Measurements from ENCODE around the gene AZI2. TPM values are rescaled to one million over a fixed set of nuclear protein-coding genes. Genes with fewer than 3 reads are reported as not detected.
A peak's percentile ranks its signal among the peaks of the same experiment; 100 is the strongest.

AZI2 gene
- polyA plus RNA-seq, 3 donors, result 118 to 134 (median 130) TPM

DNA sequence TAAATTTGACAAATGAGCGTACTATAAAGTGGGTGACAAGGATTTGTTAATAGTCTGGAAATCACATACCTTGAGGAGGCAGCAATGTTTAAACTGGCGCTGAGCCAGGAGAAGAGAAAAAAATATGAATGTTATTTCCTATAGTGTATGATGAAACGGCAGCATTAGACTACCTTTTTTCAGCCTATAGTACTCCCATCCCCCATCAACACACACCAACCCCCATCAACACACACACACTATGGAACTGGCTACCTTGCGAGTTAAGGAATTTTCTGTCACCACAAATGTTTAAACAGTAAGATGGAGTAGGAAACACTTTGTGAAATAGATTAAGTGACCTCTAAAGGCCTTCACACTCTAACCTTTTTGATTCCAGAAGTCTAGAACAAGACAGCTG lies 46.9 kb downstream of the AZI2 start:
- no peak for DNase-seq (ENCODE audit: low read depth in 3 of 3, low spot score in 2 of 3)

GRCh38 chr3:28300345-28300962 lies 48.2 kb downstream of the AZI2 start:
- no peak for DNase-seq (ENCODE audit: low read depth in 3 of 3, low spot score in 2 of 3)

GRCh38 chr3:28299705-28300104 lies 48.9 kb downstream of the AZI2 start:
- DNase-seq (ENCODE audit: low read depth in 3 of 3, low spot score in 2 of 3), result no peak

- DNase-seq (ENCODE audit: low read depth in 3 of 3, low spot score in 2 of 3), result peak in 1 of 3 donors; percentile 8
Observed at GRCh38 chr3:28295898-28296490, 52.6 kb downstream of the AZI2 start.

DNA sequence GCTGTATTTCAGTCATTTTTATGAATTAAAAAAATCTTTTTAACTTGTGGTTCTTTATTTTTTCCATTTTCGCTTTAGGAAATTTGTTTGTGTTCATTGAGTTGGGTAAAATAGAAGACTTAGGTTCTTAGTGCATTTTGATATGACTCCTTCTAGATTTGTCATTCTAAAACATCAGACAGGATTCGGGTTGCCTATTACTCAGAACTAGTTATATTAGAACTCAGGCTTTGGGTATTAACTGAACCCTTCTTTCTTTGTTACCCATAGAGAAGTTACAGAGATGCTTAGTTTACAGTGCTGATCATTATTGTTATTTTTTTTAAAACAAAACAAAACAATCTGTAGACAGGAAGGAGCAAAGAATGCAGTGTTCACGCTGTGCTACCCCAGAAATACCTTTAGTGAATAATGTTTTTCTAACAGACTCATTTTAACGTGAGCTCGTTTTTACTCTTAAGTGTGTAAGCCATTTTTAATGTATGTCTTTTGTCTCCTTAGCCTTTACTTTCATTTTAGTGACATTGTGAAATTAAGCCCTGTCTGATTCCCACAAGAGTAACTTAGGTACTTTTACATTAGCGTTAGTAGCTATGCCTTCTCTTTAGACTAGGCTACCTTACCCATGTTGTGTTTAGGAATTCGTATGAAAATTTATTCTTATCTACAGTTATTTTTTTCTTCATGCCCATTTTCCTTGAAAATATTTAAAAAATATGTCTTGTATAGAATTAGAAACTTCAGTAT lies 53.8 kb downstream of the AZI2 start:
- DNase-seq (ENCODE audit: low read depth in 3 of 3, low spot score in 2 of 3), result no peak

DNA sequence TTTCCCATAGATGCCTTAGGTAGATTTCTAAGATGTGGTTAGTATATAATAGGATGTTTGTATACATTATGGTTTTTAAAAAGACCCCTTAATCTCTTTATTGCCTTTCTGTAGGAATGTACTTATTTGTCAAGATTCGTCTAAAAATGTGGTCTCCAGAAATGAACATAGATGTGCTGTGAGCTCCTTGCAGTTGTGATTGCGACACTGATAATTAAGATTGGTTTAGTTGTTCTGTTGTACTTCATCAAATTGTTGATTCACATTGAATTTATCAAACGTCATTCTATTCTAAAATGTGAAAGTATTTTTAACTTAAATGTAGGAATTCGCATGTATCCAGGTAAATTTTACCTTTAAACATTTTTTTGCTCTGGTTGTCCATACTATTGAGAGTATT lies 56.0 kb downstream of the AZI2 start:
- DNase-seq (ENCODE audit: low read depth in 3 of 3, low spot score in 2 of 3), result no peak

DNA sequence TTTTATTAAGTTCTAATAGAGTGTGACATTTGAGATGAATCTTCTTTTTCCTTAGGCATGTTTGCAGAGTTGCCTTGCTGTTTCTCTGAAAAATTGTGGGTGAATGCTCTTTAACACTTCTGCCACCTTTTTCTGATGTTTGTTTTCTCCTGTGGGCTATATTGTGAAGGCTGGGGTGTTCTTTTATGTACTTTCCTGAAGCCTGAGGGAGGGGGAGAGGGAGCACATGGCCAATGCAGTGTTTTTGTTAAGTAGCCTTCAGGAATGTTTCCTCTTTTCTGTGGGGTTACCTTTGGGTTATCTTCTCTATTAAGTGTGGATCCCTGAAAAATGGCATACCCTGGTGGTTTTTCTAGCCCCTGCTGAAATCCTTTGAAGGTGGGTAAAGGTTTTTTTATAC lies 57.0 kb downstream of the AZI2 start:
- no peak for DNase-seq (ENCODE audit: low read depth in 3 of 3, low spot score in 2 of 3)

DNA sequence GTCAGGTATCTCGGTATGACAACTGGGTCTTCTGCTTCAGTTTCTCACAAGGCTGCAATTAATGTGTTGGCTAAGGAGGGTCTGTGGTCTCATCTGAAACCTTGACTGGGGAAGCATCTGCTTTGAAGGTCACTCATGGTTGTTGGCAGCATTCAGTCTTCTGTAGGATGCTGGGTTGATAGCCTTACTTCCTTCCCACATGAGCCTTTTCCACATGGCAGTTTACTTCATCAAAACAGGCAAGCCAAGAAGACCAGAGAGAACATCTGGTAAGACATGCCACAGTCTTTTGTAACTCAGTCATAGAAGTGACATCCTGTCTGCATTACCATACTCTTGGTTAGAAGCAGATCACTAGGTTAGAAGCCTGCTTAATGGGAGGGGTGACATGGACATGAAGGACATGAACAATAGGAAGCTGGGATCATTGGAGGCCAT lies 57.7 kb downstream of the AZI2 start:
- DNase-seq (ENCODE audit: low read depth in 3 of 3, low spot score in 2 of 3), result no peak

DNA sequence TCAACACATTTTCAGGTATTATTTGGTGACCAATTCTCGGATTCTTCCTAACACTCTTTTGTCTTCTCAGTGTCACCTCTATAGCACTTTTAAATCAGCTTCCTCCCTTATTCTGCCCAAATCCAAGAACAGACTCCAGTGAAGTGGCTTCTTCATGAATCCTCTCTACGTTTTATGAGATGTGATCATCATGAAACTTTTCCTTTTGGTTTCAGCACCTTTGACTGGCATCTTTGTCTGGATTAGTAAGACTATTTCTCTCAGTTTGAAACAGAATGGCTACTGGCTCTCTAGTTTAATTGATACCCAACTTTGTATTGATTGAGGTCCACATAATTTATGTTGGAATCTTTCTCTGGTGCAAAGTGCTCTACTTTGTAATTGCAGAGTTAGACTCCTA lies 61.6 kb downstream of the AZI2 start:
- no peak for DNase-seq (ENCODE audit: low read depth in 3 of 3, low spot score in 2 of 3)

GRCh38 chr3:28286595-28286994 lies 62.0 kb downstream of the AZI2 start:
- peak in 1 of 3 donors; percentile 12 for DNase-seq (ENCODE audit: low read depth in 3 of 3, low spot score in 2 of 3)

- no peak for DNase-seq (ENCODE audit: low read depth in 3 of 3, low spot score in 2 of 3)
Observed at GRCh38 chr3:28280781-28281180, 67.8 kb downstream of the AZI2 start.

GRCh38 chr3:28279770-28280169 lies 68.9 kb downstream of the AZI2 start:
- DNase-seq (ENCODE audit: low read depth in 3 of 3, low spot score in 2 of 3), result no peak

- DNase-seq (ENCODE audit: low read depth in 3 of 3, low spot score in 2 of 3), result no peak
Observed at GRCh38 chr3:28278918-28279317, 69.7 kb downstream of the AZI2 start.

GRCh38 chr3:28273837-28274236 lies 74.8 kb downstream of the AZI2 start:
- DNase-seq (ENCODE audit: low read depth in 3 of 3, low spot score in 2 of 3), result no peak

Other genes starting within 250 kb of the AZI2 start
- gene CMC1, start 107.2 kb downstream of the AZI2 start, polyA plus RNA-seq (ENCODE audit: insufficient read length in 3 of 3), result 10 to 100 TPM; 29.7 to 30.8 (median 30.1) TPM
- 1 to 10 TPM; 1.7 to 2.5 (median 2.1) TPM for gene ZCWPW2, start 103 bp downstream of the AZI2 start, polyA plus RNA-seq (ENCODE audit: insufficient read length in 3 of 3)